ENCODE results near the gene MAU2.

MAU2 gene

DNA sequence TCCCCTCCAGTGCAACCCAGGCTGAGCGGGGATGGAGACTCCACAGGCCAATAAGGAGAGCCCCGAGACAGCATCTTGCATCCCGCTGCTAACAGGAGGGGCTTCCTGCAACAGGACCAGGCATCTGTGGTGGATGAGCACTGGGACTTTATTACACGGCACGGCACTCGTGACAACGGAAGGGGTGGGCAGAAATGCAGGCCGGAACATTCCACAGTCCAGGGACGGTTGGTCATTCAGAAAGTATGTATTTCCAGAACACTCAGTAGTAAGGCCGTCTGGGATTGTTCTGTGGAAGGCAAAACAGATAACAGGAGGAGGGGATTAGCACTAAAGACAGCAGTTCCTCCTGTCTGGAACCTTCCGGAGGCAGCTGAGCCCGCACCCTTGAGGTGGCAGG is 44.2 kb upstream of the MAU2 start:
- TF ChIP-seq, protein P1, sequence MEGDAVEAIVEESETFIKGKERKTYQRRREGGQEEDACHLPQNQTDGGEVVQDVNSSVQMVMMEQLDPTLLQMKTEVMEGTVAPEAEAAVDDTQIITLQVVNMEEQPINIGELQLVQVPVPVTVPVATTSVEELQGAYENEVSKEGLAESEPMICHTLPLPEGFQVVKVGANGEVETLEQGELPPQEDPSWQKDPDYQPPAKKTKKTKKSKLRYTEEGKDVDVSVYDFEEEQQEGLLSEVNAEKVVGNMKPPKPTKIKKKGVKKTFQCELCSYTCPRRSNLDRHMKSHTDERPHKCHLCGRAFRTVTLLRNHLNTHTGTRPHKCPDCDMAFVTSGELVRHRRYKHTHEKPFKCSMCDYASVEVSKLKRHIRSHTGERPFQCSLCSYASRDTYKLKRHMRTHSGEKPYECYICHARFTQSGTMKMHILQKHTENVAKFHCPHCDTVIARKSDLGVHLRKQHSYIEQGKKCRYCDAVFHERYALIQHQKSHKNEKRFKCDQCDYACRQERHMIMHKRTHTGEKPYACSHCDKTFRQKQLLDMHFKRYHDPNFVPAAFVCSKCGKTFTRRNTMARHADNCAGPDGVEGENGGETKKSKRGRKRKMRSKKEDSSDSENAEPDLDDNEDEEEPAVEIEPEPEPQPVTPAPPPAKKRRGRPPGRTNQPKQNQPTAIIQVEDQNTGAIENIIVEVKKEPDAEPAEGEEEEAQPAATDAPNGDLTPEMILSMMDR (IDR thresholded peaks at IDR 0.05) = no peak
- no peaks in the 10 kb centered on the region for H3K9me3 ChIP-seq (ENCODE audit: control insufficient read depth, low read length)
- no peaks in the 10 kb centered on the region for H3K79me2 ChIP-seq
- no peak overlapping the region for H2AFZ ChIP-seq
- no peak overlapping the region for H3K4me2 ChIP-seq (ENCODE audit: low read length)
- H3K4me3 ChIP-seq (ENCODE audit: low read depth, low read length) = no peak overlapping the region
- H3K36me3 ChIP-seq (ENCODE audit: control insufficient read depth, insufficient read depth, low read length) = no peaks in the 10 kb centered on the region
- H3K4me1 ChIP-seq = no peaks in the 10 kb centered on the region
- no peak overlapping the region for H3K27ac ChIP-seq
- H3K27me3 ChIP-seq (ENCODE audit: control insufficient read depth, insufficient read depth, low read length) = no peaks in the 10 kb centered on the region
- no peak overlapping the region for H3K9ac ChIP-seq

DNA sequence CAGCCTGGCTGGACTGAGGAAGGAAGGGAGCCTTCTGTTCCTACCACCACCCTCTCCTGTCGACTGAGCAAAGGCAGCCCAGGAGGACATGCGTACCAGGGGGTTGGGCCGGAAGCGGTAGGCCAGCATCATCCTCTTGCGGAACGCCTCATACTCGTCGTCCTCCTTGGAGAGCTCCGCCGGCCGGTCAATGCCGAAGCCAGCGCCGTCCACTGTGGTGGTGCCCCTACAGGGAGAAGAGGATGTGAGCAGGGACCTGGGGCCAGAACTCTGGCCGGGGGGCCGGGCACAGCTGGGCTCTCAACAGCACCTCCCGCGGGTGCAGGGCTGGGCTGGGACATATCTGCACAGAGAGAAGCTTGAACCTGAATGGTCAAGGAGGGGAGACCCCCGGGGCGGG is 43.8 kb upstream of the MAU2 start:
- H3K9ac ChIP-seq = no peak overlapping the region
- H3K79me2 ChIP-seq = no peaks in the 10 kb centered on the region
- H3K4me1 ChIP-seq = no peaks in the 10 kb centered on the region
- H3K27me3 ChIP-seq (ENCODE audit: control insufficient read depth, insufficient read depth, low read length) = no peaks in the 10 kb centered on the region
- no peaks in the 10 kb centered on the region for H3K9me3 ChIP-seq (ENCODE audit: control insufficient read depth, low read length)
- TF ChIP-seq, protein P1 (IDR thresholded peaks at IDR 0.05) = no peak
- H2AFZ ChIP-seq = no peak overlapping the region
- H3K4me3 ChIP-seq (ENCODE audit: low read depth, low read length) = no peak overlapping the region
- no peak overlapping the region for H3K4me2 ChIP-seq (ENCODE audit: low read length)
- no peak overlapping the region for H3K27ac ChIP-seq
- no peaks in the 10 kb centered on the region for H3K36me3 ChIP-seq (ENCODE audit: control insufficient read depth, insufficient read depth, low read length)

DNA sequence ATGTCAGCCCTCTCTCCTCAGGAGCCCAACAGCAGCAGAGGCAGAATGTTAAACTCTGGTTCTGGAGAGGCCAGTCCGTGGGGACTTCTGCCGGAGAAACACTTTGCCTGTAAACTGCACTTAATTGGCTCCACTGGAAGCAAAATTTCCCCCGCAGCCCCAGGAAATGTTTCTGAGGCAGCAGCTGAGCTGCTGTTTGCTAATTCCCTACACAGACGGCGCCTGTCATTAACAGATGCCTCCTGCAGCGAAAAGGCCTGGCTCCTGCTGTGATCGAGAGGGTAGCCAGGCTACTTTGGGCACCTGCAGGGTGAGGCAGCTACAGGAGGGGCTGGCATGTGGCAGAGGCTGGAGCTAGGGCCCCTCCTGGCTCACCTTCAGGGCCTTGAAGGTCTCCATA is 42.3 kb upstream of the MAU2 start:
- Histone ChIP-seq H3K4me3 (ENCODE audit: low read depth, low read length) (no peak overlapping the region), H2AFZ (no peak overlapping the region), H3K9ac (no peak overlapping the region), H3K4me1 (no peaks in the 10 kb centered on the region), H3K27me3 (ENCODE audit: control insufficient read depth, insufficient read depth, low read length) (no peaks in the 10 kb centered on the region), H3K36me3 (ENCODE audit: control insufficient read depth, insufficient read depth, low read length) (no peaks in the 10 kb centered on the region), H3K27ac (no peak overlapping the region), H3K9me3 (ENCODE audit: control insufficient read depth, low read length) (no peaks in the 10 kb centered on the region), H3K79me2 (no peaks in the 10 kb centered on the region), H3K4me2 (ENCODE audit: low read length) (no peak overlapping the region)
- TF ChIP-seq, protein P1 (IDR thresholded peaks at IDR 0.05) = no peak

DNA sequence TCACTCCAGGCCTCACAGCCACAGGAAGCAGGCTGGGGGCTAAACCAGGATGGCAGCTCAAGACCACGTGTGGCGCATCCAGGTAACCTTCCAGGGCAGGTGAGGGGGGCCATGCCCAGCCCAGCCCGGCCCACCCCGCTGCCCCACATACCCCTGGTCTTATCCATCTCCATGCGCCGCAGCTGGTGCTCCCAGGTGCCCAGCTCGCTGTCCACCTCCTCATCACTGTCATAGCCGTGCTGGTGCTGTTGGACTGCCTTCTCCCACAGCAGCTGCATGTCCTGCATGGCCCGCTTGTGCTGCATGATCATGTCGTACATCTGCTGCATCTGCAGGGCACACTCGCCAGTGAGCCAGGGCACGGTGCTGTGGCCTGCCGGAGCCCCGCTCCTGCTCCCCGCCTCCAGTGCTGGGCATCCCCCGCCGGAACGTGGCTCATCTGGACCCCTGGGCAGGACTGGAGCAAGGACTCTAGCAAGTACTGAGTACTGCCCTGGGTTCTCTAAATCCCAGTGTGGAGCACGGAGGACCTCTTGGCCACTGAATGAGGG is 41.5 kb upstream of the MAU2 start:
- Histone ChIP-seq H3K9ac (no peak overlapping the region), H3K9me3 (ENCODE audit: control insufficient read depth, low read length) (no peaks in the 10 kb centered on the region), H3K4me3 (ENCODE audit: low read depth, low read length) (no peak overlapping the region), H3K79me2 (no peaks in the 10 kb centered on the region), H3K27ac (no peak overlapping the region), H3K4me2 (ENCODE audit: low read length) (no peak overlapping the region), H3K27me3 (ENCODE audit: control insufficient read depth, insufficient read depth, low read length) (no peaks in the 10 kb centered on the region), H2AFZ (no peak overlapping the region), H3K36me3 (ENCODE audit: control insufficient read depth, insufficient read depth, low read length) (no peaks in the 10 kb centered on the region), H3K4me1 (no peaks in the 10 kb centered on the region)
- TF ChIP-seq, protein P1 (IDR thresholded peaks at IDR 0.05) = no peak

DNA sequence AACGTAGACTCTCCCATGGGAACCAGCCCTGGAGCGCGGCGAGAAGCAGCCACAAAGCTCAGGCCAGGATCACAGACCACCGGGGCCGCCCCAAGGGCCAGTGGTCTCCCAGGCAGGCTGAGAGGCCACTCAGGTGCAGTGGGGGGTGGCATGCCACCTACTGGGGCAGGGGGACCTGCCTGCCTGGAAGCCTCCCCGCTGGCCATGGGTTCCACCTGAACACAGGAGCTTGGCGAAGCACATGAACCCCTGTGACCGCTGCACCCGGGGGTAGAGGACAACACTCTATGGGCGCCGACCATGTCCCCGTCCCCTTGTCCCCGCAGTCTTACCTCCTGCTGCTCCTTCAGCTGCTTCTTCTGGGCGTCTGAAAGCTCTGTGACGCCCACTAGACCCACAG is 40.8 kb upstream of the MAU2 start:
- Histone ChIP-seq H3K27ac (no peak overlapping the region), H2AFZ (no peak overlapping the region), H3K4me3 (ENCODE audit: low read depth, low read length) (no peak overlapping the region), H3K4me2 (ENCODE audit: low read length) (no peak overlapping the region), H3K9ac (no peak overlapping the region), H3K27me3 (ENCODE audit: control insufficient read depth, insufficient read depth, low read length) (no peaks in the 10 kb centered on the region), H3K9me3 (ENCODE audit: control insufficient read depth, low read length) (no peaks in the 10 kb centered on the region), H3K79me2 (no peaks in the 10 kb centered on the region), H3K36me3 (ENCODE audit: control insufficient read depth, insufficient read depth, low read length) (no peaks in the 10 kb centered on the region), H3K4me1 (no peaks in the 10 kb centered on the region)
- TF ChIP-seq, protein P1 (IDR thresholded peaks at IDR 0.05) = no peak
